ENCODE measurements around the gene SETD1A. TPM values are rescaled to one million over a fixed set of nuclear protein-coding genes. Genes with fewer than 3 reads are reported as not detected.

Gene SETD1A
- total RNA-seq, 1 donor from 2014 or later = 7.4 TPM

GRCh38 chr16:30980959-30981358, 23.4 kb downstream of the SETD1A start:
- DNase-seq = no peak
- Histone ChIP-seq H3K27me3 (ENCODE audit: low read depth) (no peaks in the 10 kb centered on the region), H3K9me3 (replicated peaks) (no peaks in the 10 kb centered on the region), H3K36me3 (peaks cover 75% of the 10 kb centered on the region), H3K4me1 (peaks cover 14% of the 10 kb centered on the region), H3K4me3 (no peak overlapping the region), H3K27ac (replicated peaks) (no peak overlapping the region)
- intact Hi-C loops (cut with micrococcal nuclease) = loop anchor here (10.0 kb wide), 2 partner anchors 164 to 474 kb away; partner anchors contain the start of gene ARMC5
- TF ChIP-seq CTCF (IDR thresholded peaks at IDR 0.05; ENCODE audit: borderline replicate concordance) = no peak

- peaks cover 58% of the 10 kb centered on the region for H3K36me3 ChIP-seq
- DNase-seq = no peak
- peak overlapping the region; percentile 23 for H3K27ac ChIP-seq (replicated peaks)
- no peaks in the 10 kb centered on the region for H3K9me3 ChIP-seq (replicated peaks)
- no peak for TF ChIP-seq CTCF (IDR thresholded peaks at IDR 0.05; ENCODE audit: borderline replicate concordance)
- no peaks in the 10 kb centered on the region for H3K27me3 ChIP-seq (ENCODE audit: low read depth)
- no peak overlapping the region for H3K4me3 ChIP-seq
- intact Hi-C loops (cut with micrococcal nuclease) = loop anchor here (10.0 kb wide), 2 partner anchors 162 to 472 kb away; partner anchors contain the start of gene ARMC5
- peaks cover 17% of the 10 kb centered on the region for H3K4me1 ChIP-seq
Measured at GRCh38 chr16:30982548-30983288, 25.2 kb downstream of the SETD1A start.

GRCh38 chr16:30983289-30983889, 25.8 kb downstream of the SETD1A start:
- peaks cover 51% of the 10 kb centered on the region for H3K36me3 ChIP-seq
- TF ChIP-seq CTCF (IDR thresholded peaks at IDR 0.05; ENCODE audit: borderline replicate concordance) = no peak
- peak overlapping the region; percentile 23 for H3K27ac ChIP-seq (replicated peaks)
- peaks cover 17% of the 10 kb centered on the region for H3K4me1 ChIP-seq
- intact Hi-C loops (cut with micrococcal nuclease) = loop anchor here (10.0 kb wide), 2 partner anchors 161 to 471 kb away; partner anchors contain the start of gene ARMC5
- H3K27me3 ChIP-seq (ENCODE audit: low read depth) = no peaks in the 10 kb centered on the region
- no peaks in the 10 kb centered on the region for H3K9me3 ChIP-seq (replicated peaks)
- no peak for DNase-seq
- H3K4me3 ChIP-seq = no peak overlapping the region

GRCh38 chr16:30983898-30984610, 26.5 kb downstream of the SETD1A start:
- no peaks in the 10 kb centered on the region for H3K27me3 ChIP-seq (ENCODE audit: low read depth)
- H3K4me3 ChIP-seq = no peak overlapping the region
- no peaks in the 10 kb centered on the region for H3K9me3 ChIP-seq (replicated peaks)
- no peak for TF ChIP-seq CTCF (IDR thresholded peaks at IDR 0.05; ENCODE audit: borderline replicate concordance)
- peaks cover 44% of the 10 kb centered on the region for H3K36me3 ChIP-seq
- H3K4me1 ChIP-seq = peaks cover 17% of the 10 kb centered on the region
- no peak for DNase-seq
- intact Hi-C loops (cut with micrococcal nuclease) = loop anchor here (10.0 kb wide), 2 partner anchors 161 to 471 kb away; partner anchors contain the start of gene ARMC5
- H3K27ac ChIP-seq (replicated peaks) = no peak overlapping the region

- peaks cover 36% of the 10 kb centered on the region for H3K36me3 ChIP-seq
- TF ChIP-seq CTCF (IDR thresholded peaks at IDR 0.05; ENCODE audit: borderline replicate concordance) = peak; percentile 95
Measured at GRCh38 chr16:30984669-30985400, 27.3 kb downstream of the SETD1A start, which contains the start of gene HSD3B7. Gene HSD3B7, plus strand, starts transcription at chr16:30985207. Its CDS starts 452 bp downstream, at chr16:30985659.

More at GRCh38 chr16:30984669-30985400, 27.3 kb downstream of the SETD1A start, which contains the start of gene HSD3B7:
- Histone ChIP-seq H3K27ac (replicated peaks) (peak within 1 kb of the TSS; percentile 85), H3K4me1 (peaks cover 20% of the 10 kb centered on the region), H3K9me3 (replicated peaks) (no peaks in the 10 kb centered on the region), H3K4me3 (peak within 1 kb of the TSS; percentile 72), H3K27me3 (ENCODE audit: low read depth) (no peaks in the 10 kb centered on the region)
- intact Hi-C loops (cut with micrococcal nuclease) = loop anchor here (10.0 kb wide), 2 partner anchors 160 to 470 kb away; partner anchors contain the start of gene ARMC5
- DNase-seq = peak; percentile 88
